ENCODE results near the gene EXOC2.
"Not testable (repeated sequence)": the region's sequence is repeated elsewhere in the genome, so short reads cannot be mapped to it uniquely, and the experiment has no call there.

EXOC2 gene

DNA sequence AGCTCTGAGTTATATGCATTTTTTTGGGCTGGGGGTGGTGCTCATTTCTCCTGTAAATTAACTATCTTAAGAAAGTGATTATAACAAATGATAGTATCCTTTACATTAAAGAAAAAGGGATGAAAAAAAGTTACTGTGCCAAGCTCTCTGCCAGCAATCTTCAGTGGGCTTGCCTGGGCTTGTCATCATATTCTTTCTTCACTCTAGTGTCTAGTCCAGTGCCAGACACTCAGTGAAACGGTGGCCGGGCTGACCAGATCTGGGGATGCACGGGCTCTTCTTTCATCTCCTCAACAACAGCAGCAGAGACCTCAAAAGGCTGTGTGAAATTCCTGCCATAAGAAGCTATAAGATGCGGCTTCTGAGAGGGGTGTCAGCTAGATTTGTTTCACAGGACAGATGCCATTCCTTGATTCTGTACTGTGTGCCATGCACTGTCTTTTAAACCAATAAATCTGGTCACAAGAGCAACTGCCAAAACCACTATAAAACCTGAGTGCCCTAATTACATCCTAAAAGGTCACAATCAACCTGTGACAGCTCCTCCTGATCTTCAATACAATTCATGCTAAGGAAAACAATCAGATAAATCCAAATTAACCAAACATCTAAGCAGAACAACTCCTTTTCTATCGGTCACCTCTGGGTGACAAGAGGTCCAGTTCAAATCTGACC, 12.1 kb downstream of the EXOC2 start:
- DNase-seq = peak; percentile 37

GRCh38 chr6:680251-680650, 12.7 kb downstream of the EXOC2 start:
- no peak for DNase-seq

DNA sequence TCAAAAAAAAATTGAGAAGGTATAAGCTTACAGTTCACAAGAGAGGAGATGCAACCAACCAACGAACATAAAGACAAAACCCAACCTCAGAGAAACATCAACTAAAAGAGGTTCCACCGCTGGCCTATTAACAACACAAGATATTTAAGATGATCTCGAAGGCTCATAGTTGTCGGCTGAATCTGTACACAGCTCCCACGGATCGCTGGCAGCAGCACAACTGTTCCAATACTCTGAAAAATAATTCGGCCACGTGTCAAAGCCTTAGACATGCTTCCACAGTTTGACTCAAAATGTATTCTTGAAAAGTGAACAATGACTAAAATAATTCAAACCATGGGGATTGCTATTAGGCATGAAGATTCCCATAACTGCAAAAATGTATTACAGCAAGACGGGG, 13.7 kb downstream of the EXOC2 start:
- DNase-seq = no peak

GRCh38 chr6:678520-678919, 14.4 kb downstream of the EXOC2 start:
- no peak for DNase-seq

- no peak for DNase-seq
Observed at GRCh38 chr6:677919-678318, 15.0 kb downstream of the EXOC2 start.

DNA sequence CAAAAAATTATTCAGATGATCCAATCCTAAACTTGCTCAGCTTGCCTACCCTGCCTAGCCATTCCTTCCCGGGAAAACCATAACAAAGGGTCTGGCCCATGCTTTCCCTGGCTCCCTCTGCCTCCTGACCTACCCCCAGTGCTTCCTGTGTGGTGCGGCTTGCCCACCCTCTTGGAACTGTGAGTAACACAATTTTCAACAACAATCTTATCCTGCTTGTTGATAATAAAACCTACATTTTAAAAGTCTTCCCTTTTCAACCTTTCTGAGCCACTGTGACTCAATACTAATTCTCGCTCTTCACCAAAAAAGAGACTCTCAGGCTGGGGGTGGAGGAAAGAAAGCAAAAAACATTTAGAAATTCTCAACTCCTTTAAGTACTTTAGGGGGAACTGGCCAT, 18.0 kb downstream of the EXOC2 start:
- no peak for DNase-seq

- no peak for DNase-seq
Observed at GRCh38 chr6:674406-674805, 18.5 kb downstream of the EXOC2 start.

- no peak for DNase-seq
Observed at GRCh38 chr6:667253-667927, 25.5 kb downstream of the EXOC2 start.

DNA sequence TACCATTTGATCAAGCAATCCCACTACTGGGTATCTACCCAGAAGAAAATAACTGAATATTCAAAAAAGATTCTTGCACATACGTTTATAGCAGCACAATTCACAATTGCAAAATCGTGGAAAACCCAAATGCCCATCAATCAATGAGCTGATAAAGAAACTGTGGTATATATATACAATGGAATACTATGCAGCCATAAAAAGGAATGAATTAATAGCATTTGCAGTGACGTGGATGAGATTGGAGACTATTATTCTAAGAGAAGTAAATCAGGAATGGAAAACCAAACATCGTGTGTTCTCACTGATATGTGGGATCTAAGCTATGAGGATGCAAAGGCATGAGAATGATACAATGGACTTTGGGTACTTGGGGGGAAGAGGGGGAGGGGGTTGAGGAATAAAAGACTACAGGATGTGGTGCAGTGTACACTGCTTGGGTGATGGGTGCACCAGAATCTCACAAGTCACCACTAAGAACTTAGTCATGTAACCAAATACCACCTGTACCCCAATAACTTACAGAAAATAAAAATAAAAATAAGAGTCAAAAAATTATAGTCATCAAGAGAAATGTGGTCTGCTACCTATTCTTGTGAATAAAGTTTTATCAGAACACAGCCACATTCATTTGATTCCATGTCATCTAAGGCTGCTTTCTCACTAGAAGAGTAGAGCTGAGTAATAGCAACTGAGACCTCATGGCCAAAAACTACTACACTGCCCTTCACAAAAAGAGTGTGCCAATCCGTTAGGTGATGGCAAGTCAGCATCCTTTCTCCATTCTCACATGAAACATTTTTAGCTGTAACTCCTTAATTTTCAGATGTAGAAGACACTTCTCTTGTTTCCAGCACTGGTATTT, 27.3 kb downstream of the EXOC2 start:
- no peak for DNase-seq

- DNase-seq = not testable (repeated sequence)
Observed at GRCh38 chr6:663788-664187, 29.2 kb downstream of the EXOC2 start.

GRCh38 chr6:659716-660581, 33.0 kb downstream of the EXOC2 start:
- DNase-seq = peak; percentile 24

DNA sequence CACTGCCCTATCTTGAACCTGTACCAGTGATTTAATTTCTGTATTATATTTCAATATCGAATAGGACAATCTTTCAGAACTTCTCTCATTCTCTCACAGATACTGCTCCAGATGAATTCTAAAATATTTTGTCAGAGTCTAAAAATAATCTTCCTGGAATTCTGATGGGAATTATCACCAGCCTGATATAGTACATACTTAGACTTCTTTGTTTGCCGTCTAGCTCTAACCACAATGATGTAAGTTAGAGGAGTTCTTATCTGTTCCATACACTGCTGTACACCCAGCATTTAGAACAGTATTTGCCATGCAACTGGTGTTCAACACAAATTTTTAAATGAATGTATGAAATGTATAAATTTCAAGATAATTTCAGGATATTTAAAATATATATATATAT, 34.7 kb downstream of the EXOC2 start:
- DNase-seq = no peak

GRCh38 chr6:657743-658142, 35.2 kb downstream of the EXOC2 start:
- no peak for DNase-seq

GRCh38 chr6:656460-657252, 36.3 kb downstream of the EXOC2 start, which contains the start of gene HUS1B:
HUS1B (minus strand) TSS chr6:657100; CDS start chr6:656944, 156 bp downstream.
- no peak for DNase-seq

- DNase-seq = no peak
Observed at GRCh38 chr6:654136-654535, 38.8 kb downstream of the EXOC2 start.

DNA sequence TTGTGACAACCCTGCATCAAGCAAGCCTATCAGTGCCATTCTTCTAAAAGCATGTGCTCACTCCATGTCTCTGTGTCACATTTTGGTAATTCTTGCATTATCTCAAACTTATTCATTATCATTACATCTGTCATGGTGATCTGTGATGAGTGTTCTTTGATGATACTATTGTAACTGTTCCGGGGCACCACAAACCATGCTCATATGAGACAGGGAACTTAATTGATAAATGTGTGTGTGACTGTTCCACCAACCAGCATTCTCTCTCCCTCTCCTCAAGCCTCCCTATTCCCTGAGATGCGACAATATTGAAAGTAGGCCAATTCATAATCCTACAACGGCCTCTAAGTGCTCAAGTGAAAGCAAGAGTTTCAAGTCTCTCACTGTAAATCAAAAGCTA, 40.1 kb downstream of the EXOC2 start:
- no peak for DNase-seq

DNA sequence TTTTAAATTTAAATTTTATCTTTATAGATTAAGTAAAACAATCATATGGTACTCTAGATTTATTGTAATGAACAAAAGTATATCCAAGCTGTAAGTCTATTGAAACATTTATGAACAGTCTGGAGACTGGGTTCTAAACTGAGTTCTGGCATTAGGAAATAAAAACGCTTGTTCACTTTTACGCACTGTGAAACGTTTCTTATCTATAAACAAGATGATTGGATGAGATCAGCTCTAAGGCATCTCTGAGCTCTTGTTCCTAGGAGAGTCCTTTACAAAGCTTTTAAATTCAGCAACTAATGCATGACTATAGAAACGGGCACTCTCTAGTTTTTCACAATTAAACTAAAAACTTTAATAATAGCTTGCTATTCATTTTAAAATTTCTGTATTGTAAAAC, 42.8 kb downstream of the EXOC2 start:
- no peak for DNase-seq

- DNase-seq = no peak
Observed at GRCh38 chr6:642805-643204, 50.1 kb downstream of the EXOC2 start.

DNA sequence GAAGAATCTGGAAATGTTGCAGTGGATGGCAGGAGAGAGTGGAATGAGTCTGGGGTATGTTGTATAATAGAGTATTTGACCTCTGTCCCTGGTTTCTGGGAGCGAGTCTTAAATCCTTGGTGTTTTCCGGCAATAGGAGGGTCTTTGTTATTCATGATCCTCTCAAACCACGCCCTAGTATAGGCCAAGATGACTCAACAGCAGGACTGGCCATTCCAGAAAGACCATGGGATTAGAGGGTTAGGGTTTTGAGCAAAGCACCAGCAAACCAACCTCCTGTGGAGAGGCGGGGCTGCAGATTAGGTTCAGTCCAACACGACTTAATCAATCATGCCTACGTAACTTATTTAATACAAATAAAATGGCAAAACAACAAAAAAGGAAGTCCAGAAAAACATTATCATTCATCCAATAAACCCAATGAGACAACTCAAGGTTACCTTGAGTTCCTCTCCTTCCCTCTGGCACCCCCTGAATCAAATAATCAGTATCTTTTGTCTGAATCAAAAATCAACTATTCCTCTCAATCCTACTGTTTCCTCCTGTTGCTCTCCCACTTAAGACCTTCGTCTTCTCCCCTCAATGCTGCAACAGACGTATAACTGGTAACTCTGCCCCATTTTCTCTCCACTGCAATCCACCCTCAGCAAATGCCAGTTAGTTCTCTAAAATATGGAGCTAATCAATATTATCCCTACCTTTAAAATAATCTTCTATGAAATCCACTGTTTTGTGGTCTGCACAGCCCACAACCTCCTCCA, 51.5 kb downstream of the EXOC2 start:
- no peak for DNase-seq

DNA sequence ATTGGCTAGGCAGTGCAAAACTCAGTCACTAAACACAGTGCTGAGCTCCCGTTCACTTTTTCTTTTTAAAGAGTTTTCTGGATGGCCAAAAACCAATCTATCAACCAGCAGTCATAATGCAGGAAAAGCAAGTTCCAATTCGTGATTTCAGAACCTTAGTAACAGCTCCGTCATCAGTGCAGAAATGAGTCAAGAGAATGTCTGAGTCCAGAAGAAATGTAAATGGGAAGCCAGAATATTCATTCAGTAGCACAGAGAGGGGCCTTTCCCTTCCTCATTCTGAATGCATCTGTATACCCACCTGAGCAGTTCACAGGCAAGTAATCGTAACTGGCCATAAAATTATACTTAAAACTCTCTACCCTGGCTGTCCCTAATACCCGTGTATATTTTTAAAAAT, 56.5 kb downstream of the EXOC2 start:
- no peak for DNase-seq

DNA sequence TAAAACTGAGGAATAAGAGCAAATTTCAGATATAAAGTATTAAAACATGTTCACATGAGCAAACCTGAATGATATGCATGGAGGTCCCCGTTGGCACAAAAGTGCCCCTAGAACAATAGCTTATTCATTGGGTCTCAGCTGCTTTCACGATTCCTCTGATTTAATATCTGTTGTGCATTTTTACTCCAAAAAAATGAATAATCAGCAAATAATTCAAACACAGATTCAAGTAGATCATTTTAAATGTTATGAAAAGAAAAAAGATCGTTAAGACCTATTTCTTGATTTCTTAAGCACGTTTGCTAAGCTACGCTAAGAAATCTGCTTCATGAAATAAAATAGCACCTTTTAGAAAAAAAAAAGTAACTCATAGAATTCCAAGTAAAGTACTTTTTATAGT, 57.7 kb downstream of the EXOC2 start:
- no peak for DNase-seq
